Gastrocnemius medialis (tissue), 4 donors: ENCODE data around the gene WDR33. TPM values are rescaled to one million over a fixed set of nuclear protein-coding genes. Genes with fewer than 3 reads are reported as not detected.

Experiments used
- ATAC-seq, 2 donors: fragments of 150-250 bp; one replicate each; pipeline ENCODE4 v1.9.1; 2016
- DNase-seq, 2 donors: peaks; one replicate each; pipeline ENCODE4 v3.0.0-alpha.2; 2019
- H3K27ac ChIP-seq, 4 donors: fragments of 200-600 bp; sonication (generic); 1 replicate in 1 of 4; 2 replicates in 3 of 4; pipeline ENCODE4 v1.5.1; 2016 to 2018; ENCODE audit warnings: mild to moderate bottlenecking in 2 of 4, moderate library complexity in 1 of 4
- H3K27me3 ChIP-seq, 3 donors: fragments of 200-600 bp; sonication (generic) in 2 of 3; 1 replicate in 1 of 3; 2 replicates in 2 of 3; pipeline versions ENCODE4 v1.5.1 to v1.6.0; 2016 to 2019; ENCODE audit warnings: mild to moderate bottlenecking in 1 of 3, moderate library complexity in 1 of 3
- H3K36me3 ChIP-seq, 2 donors: fragments of 200-600 bp; sonication (generic) in 1 of 2; one replicate each; pipeline ENCODE4 v1.5.1; 2017 to 2018
- H3K4me1 ChIP-seq, 2 donors: fragments of 200-600 bp; sonication (generic) in 1 of 2; one replicate each; pipeline ENCODE4 v1.5.1; 2016 to 2017; ENCODE audit warnings: mild to moderate bottlenecking in 2 of 2
- H3K4me3 ChIP-seq, 4 donors: fragments of 200-600 bp; sonication (generic) in 3 of 4; 1 replicate in 1 of 4; 2 replicates in 3 of 4; pipeline ENCODE4 v1.5.1; 2016 to 2019; ENCODE audit warnings: mild to moderate bottlenecking in 2 of 4
- H3K9me3 ChIP-seq, 3 donors: fragments of 200-600 bp; sonication (generic) in 2 of 3; 1 replicate in 1 of 3; 2 replicates in 2 of 3; pipeline ENCODE4 v1.5.1; 2016 to 2019
- CTCF ChIP-seq, 5 experiments: fragments of 450-650 bp in 3 of 5; fragments of 200-600 bp in 2 of 5; sonication (generic) in 2 of 5; IDR thresholded peaks in 4 of 5; conservative IDR thresholded peaks in 1 of 5; 1 replicate in 4 of 5; 2 replicates in 1 of 5; pipeline ENCODE4 v1.5.1; 2016 to 2019; ENCODE audit warnings: antibody characterized with exemption in 5 of 5, mild to moderate bottlenecking in 3 of 5, moderate library complexity in 3 of 5
- POLR2A ChIP-seq, 2 donors: fragments of 450-650 bp; IDR thresholded peaks; one replicate each; pipeline ENCODE4 v1.6.1; 2017; ENCODE audit warnings: antibody characterized with exemption in 2 of 2, mild to moderate bottlenecking in 2 of 2, moderate library complexity in 2 of 2
- in situ Hi-C, 4 donors: fragments of 200-750 bp; cut with MboI; loops; one replicate each; pipeline versions ENCODE4 v1.15.0 to v1.8.0; 2017; ENCODE audit warnings: low sequenced_read_pairs in 4 of 4
- intact Hi-C: fragments of 100-400 bp; cut with DNase I; formaldehyde crosslinking; loops from one replicate; pipeline ENCODE4 v1.15.1; 2023; ENCODE audit warnings: low total_unique reads
- total RNA-seq, 4 donors: library from RNA; depleted of rRNA; stranded (reverse); fragments of >200 nt; gene quantifications; one replicate each; pipeline versions ENCODE4 v1.1.0 to v1.2.3, GENCODE V29; 2016

The WDR33 gene
- total RNA-seq, 4 donors from 2014 or later = 13.6 to 31.4 (median 20.6) TPM

- no peak overlapping the region for H3K4me3 ChIP-seq
- in situ Hi-C loops = no loop called here
Measured at GRCh38 chr2:127656569-127657231, 154.3 kb downstream of the WDR33 start.

GRCh38 chr2:127655209-127656073 is 155.5 kb downstream of the WDR33 start:
- Histone ChIP-seq H3K4me1 (peaks cover 21 to 29% of the 10 kb centered on the region in 2 donors), H3K4me3 (no peak overlapping the region), H3K9me3 (no peaks in the 10 kb centered on the region), H3K27me3 (no peaks in the 10 kb centered on the region), H3K36me3 (no peaks in the 10 kb centered on the region), H3K27ac (peak overlapping the region; percentile 24 to 79 (median 64))
- in situ Hi-C loops (no loop called here), intact Hi-C loops (no loop called here)
- DNase-seq (no peak), ATAC-seq (no peak)
- TF ChIP-seq POLR2A (IDR thresholded peaks at IDR 0.05) (no peak), CTCF (IDR thresholded peaks at IDR 0.05 in 4 of 5, conservative IDR thresholded peaks at IDR 0.05 in 1 of 5) (no peak)

More at GRCh38 chr2:127656569-127657231, 154.3 kb downstream of the WDR33 start:
- H3K27me3 ChIP-seq = no peaks in the 10 kb centered on the region
- no peak for TF ChIP-seq CTCF (IDR thresholded peaks at IDR 0.05 in 4 of 5, conservative IDR thresholded peaks at IDR 0.05 in 1 of 5)
- TF ChIP-seq POLR2A (IDR thresholded peaks at IDR 0.05) = no peak
- peak overlapping the region; percentile 45 to 79 (median 72) for H3K27ac ChIP-seq
- H3K4me1 ChIP-seq = peaks cover 33% of the 10 kb centered on the region in 2 donors
- ATAC-seq = no peak
- H3K36me3 ChIP-seq = no peaks in the 10 kb centered on the region
- intact Hi-C loops = no loop called here
- DNase-seq = no peak
- no peaks in the 10 kb centered on the region for H3K9me3 ChIP-seq

- H3K27ac ChIP-seq = peak overlapping the region; percentile 3 to 79 (median 64)
- no peaks in the 10 kb centered on the region for H3K9me3 ChIP-seq
- H3K4me3 ChIP-seq = no peak overlapping the region
- TF ChIP-seq POLR2A (IDR thresholded peaks at IDR 0.05) (no peak), CTCF (IDR thresholded peaks at IDR 0.05 in 4 of 5, conservative IDR thresholded peaks at IDR 0.05 in 1 of 5) (no peak)
- in situ Hi-C loops (no loop called here), intact Hi-C loops (no loop called here)
- ATAC-seq (no peak), DNase-seq (no peak)
- no peaks in the 10 kb centered on the region for H3K36me3 ChIP-seq
- H3K27me3 ChIP-seq = no peaks in the 10 kb centered on the region
- peaks cover 18 to 33% of the 10 kb centered on the region in 2 donors for H3K4me1 ChIP-seq
Measured at GRCh38 chr2:127654838-127655175, 156.2 kb downstream of the WDR33 start.

- Histone ChIP-seq H3K27me3 (no peaks in the 10 kb centered on the region), H3K9me3 (no peaks in the 10 kb centered on the region), H3K4me3 (no peak overlapping the region), H3K36me3 (no peaks in the 10 kb centered on the region), H3K4me1 (peaks cover 19 to 38% of the 10 kb centered on the region in 2 donors), H3K27ac (peak overlapping the region in 3 of 4 donors; percentile 67 to 79 (median 72))
- in situ Hi-C loops = no loop called here
- ATAC-seq (no peak), DNase-seq (no peak)
- intact Hi-C loops = no loop called here
- TF ChIP-seq POLR2A (IDR thresholded peaks at IDR 0.05) (no peak), CTCF (IDR thresholded peaks at IDR 0.05 in 4 of 5, conservative IDR thresholded peaks at IDR 0.05 in 1 of 5) (no peak)
Measured at GRCh38 chr2:127654084-127654837, 156.7 kb downstream of the WDR33 start.
